ENCODE data around the gene SAMD4B.

Gene SAMD4B

GRCh38 chr19:39402346-39403300 lies 60.4 kb downstream of the SAMD4B start:
- peak; percentile 72 for DNase-seq (ENCODE audit: low read depth, low spot score)
- peak overlapping the region; percentile 51 for H3K4me3 ChIP-seq (ENCODE audit: low read length)

- H3K4me3 ChIP-seq (ENCODE audit: low read length), result peak overlapping the region; percentile 51
Observed at GRCh38 chr19:39403331-39404312, 61.4 kb downstream of the SAMD4B start.

GRCh38 chr19:39405261-39405957 lies 63.2 kb downstream of the SAMD4B start:
- no peak overlapping the region for H3K4me3 ChIP-seq (ENCODE audit: low read length)

More at GRCh38 chr19:39403331-39404312, 61.4 kb downstream of the SAMD4B start:
- DNase-seq (ENCODE audit: low read depth, low spot score), result no peak

DNA sequence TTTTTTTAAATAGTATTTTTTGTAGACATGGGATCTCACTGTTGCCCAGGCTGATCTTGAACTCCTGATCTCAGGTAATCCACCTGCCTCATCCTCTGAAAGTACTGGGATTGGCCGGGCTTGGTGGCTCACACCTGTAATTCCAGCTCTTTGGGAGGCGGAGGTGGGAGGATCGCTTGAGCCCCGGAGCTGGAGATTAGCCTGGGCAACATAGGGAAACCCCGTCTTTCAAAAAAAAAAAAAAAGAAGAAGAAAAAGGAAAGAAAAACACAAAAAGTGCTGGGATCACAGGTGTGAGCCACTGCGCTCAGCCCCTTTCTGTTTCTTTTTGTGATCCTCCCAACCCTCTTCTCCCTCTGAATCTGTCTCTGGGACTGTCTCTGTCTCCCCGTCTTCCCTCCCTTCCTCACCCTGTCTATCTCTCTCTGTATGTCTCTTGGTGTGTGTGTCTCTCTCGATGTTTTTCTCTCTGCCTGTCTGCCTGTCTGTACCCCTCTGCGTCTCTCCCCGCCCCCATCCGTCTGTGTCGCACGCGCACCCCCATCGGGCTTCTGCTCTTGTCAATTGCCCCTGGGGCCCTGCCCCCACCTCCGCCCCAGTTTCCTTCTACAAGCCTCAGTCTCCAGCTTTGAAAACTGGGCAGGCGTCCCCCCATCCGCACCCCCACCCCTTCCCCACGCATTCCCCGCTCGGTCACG lies 63.9 kb downstream of the SAMD4B start:
- DNase-seq (ENCODE audit: low read depth, low spot score), result peak; percentile 80
- H3K4me3 ChIP-seq (ENCODE audit: low read length), result peak overlapping the region; percentile 88

More at GRCh38 chr19:39405261-39405957, 63.2 kb downstream of the SAMD4B start:
- DNase-seq (ENCODE audit: low read depth, low spot score), result no peak

DNA sequence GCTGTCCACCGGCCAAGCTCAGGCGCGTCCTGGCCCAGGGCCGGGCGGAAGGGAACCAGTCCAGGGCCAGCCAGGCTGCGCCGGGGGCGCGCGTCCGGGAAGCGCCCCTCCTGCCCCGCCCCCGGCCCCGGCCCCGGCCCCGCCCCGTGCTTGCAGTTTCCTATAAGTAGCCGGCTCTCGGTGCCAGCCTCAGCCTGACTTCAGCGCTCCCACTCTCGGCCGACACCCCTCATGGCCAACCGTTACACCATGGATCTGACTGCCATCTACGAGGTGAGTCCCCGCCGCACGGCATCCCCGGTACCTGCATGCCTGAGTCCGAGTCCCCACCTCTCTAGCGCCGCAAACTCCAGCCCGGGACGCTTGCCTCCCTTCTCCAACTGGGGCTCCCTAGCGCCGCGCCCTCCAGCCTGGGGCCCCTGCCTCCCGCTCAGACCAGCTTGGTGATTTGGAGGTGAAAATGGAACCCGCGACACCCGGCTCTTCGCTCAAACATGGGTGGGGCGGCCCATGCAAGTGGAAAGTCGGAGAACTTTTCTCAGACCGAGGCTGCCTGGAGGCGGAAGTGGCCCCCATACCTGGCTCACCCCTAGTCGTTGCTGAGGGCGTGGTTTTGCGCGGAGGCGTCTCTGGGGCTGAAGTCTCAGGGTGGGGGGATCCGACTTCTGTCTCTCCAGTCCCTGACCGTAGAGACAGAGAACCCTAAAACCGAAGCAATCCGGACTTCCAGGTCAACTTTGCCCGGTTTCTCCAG lies 64.6 kb downstream of the SAMD4B start, which contains the start of gene ZFP36:
TSS of gene ZFP36 (plus strand) at position 192 of the 754 bp plus-strand sequence. CDS start at position 250, 58 bp downstream.
- DNase-seq (ENCODE audit: low read depth, low spot score), result peak; percentile 72
- peak within 1 kb of the TSS; percentile 88 for H3K4me3 ChIP-seq (ENCODE audit: low read length)

DNA sequence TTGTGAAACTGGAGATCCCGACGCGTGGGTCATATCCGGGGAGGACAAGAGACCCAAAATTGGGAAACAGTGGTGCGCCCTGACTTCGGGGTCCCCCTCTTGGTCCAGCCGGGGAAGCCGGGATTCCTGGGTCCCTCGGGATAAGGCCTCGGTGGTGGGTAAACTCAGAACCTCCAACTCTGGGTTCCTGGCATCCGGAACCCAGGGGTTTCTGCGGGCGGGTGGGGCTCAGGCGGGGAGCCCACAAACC lies 65.1 kb downstream of the SAMD4B start:
- no peak for DNase-seq (ENCODE audit: low read depth, low spot score)
- peak overlapping the region; percentile 88 for H3K4me3 ChIP-seq (ENCODE audit: low read length)

GRCh38 chr19:39407660-39408391 lies 65.6 kb downstream of the SAMD4B start:
- peak; percentile 55 for DNase-seq (ENCODE audit: low read depth, low spot score)

GRCh38 chr19:39408392-39409207 lies 66.4 kb downstream of the SAMD4B start:
- H3K4me3 ChIP-seq (ENCODE audit: low read length), result no peak overlapping the region; the same call in 1 of the 2 replicates
- no peak for DNase-seq (ENCODE audit: low read depth, low spot score)

More at GRCh38 chr19:39407660-39408391, 65.6 kb downstream of the SAMD4B start:
- peak overlapping the region; percentile 88 for H3K4me3 ChIP-seq (ENCODE audit: low read length)

DNA sequence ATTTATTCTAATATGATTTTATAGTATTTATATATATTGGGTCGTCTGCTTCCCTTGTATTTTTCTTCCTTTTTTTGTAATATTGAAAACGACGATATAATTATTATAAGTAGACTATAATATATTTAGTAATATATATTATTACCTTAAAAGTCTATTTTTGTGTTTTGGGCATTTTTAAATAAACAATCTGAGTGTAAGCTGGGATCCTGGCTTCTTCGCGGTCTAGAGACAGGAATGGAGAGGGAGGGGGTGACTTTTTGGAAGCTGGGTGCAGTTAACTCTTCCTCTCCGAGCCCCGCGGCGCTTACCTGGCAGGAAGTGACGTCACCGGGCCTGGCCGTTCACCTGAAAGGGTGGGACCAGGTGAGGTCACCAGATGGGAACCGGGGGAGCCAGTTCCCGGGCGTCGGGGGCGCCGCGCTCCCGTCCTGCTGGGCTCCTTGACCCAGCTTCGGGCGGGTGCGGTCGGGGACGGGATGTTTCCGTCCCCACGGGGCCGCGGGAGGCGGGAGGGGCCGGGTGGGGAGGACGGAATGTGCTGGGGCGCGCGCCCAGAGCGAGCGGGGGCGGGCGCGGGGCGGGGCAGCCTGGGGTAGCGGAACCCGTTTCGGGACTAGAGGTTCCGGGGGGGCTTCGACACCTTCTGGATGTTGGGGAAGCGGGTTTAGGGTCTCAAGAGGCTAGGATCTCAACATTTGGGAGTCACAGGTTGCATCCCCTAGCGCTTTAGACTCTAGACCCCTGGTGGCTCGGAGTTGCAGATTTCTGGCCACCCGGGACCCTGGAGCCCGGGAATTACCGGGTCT lies 67.2 kb downstream of the SAMD4B start:
- peak overlapping the region; percentile 75 for H3K4me3 ChIP-seq (ENCODE audit: low read length)
- DNase-seq (ENCODE audit: low read depth, low spot score), result peak; percentile 45

- H3K4me3 ChIP-seq (ENCODE audit: low read length), result peak overlapping the region; percentile 75
- no peak for DNase-seq (ENCODE audit: low read depth, low spot score)
Observed at GRCh38 chr19:39410017-39410830, 68.0 kb downstream of the SAMD4B start.

DNA sequence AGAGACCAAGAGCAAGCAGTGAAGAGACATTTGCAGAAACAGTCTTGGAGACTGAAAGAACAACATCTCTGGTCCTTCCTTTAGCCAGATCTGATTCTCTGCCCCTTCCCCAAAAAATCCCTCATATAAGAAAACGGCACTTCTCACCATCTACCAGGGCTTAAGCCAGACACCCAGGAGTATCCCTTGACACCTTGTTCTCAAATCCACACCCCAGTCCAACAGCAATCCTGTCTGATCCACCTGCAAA lies 68.5 kb downstream of the SAMD4B start:
- peak overlapping the region; percentile 75; the same call in 1 of the 2 replicates for H3K4me3 ChIP-seq (ENCODE audit: low read length)
- no peak for DNase-seq (ENCODE audit: low read depth, low spot score)

DNA sequence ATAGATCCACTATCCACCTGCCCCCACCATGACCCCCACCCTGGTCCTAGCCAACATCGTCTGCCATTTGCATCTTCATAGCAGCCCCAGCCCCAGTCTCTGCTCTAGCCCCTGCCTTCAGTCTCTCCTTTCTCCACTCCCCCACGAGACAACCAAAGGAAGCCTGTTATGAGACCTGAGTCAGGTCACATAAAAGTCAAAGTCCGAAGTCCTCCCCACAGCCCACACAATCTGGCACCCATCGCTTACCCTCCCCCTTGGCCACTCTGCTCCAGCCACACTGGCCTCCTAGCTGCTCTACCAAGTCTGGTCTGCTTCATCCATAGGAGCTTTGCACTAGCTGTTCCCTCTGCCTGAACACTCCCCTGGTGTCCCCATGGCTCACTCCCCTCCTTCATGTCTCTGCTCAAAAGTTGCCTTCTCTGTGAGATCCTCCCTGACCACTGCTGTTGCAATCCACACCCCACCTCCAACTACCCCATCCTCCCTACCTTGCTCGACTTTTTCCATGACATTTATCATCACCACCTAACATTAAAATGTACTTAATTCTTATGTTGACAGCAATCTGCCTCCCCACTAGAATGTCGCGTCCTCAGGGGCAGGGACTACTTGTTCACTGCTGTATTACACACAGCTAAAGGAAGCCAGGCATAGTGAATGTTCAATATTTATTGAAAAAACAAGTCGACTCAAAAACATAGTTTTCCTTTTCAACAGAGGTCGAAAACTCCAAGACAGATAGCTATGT lies 69.0 kb downstream of the SAMD4B start:
- peak overlapping the region; percentile 44 for H3K4me3 ChIP-seq (ENCODE audit: low read length)
- no peak for DNase-seq (ENCODE audit: low read depth, low spot score)

- peak overlapping the region; percentile 44 for H3K4me3 ChIP-seq (ENCODE audit: low read length)
- peak; percentile 85 for DNase-seq (ENCODE audit: low read depth, low spot score)
Observed at GRCh38 chr19:39411832-39412099, 69.5 kb downstream of the SAMD4B start.

DNA sequence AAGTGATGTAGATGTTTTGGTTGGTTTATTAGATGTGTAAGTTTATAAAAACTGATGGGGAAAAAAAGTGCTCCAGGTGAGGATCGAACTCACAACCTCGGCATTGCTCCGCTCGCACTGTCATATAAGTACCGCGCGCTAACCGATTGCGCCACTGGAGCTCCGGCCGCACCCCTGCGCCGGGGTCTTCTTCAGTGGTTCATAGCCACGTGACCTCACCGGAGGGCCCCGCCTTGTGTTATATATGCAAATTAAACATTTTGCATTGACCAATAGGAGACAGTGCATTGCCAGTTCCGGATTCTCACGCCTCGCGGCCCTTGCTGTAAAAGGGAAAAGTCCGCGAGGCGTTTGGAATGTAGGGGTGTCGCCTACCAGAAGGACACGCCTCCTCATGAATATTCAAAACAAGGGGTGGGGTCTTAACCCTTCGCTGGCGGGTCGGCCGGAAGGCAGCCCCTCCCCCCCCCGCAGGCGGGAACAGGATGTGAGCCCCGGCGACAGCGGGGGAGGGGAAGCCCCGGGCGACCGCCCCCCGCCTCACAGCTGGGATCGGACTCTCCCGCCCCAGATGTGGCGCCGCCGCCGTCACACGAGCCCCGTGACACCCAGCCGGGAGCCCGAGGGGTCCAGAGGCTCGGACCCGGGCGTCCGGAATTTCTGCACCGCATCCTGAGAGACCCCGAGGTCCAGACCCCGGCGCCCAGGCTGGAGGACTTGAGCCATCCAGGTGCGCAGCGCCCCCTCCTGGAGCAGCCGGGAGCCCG lies 70.1 kb downstream of the SAMD4B start, which contains the start of gene PLEKHG2:
TSS of gene PLEKHG2 (plus strand) at position 570 of the 767 bp plus-strand sequence. CDS start 1,418 bp downstream, outside the sequence.
- H3K4me3 ChIP-seq (ENCODE audit: low read length), result peak within 1 kb of the TSS; percentile 91
- peak; percentile 100 for DNase-seq (ENCODE audit: low read depth, low spot score)
